ENCODE data around the gene CTDSPL.

Gene CTDSPL

GRCh38 chr3:37922721-37923568, 61.3 kb downstream of the CTDSPL start:
- no peak overlapping the region for H3K4me3 ChIP-seq (ENCODE audit: low read depth, low read length)
- in situ Hi-C loops (cut with HindIII; ENCODE audit: low sequenced_read_pairs), result no loop called here
- DNase-seq (ENCODE audit: low read depth), result no peak
- TF ChIP-seq CTCF (IDR thresholded peaks at IDR 0.05; ENCODE audit: low read depth, low read length, missing control alignments), result no peak

GRCh38 chr3:37923569-37924040, 61.9 kb downstream of the CTDSPL start:
- DNase-seq (ENCODE audit: low read depth), result no peak
- TF ChIP-seq CTCF (IDR thresholded peaks at IDR 0.05; ENCODE audit: low read depth, low read length, missing control alignments), result no peak
- in situ Hi-C loops (cut with HindIII; ENCODE audit: low sequenced_read_pairs), result no loop called here
- H3K4me3 ChIP-seq (ENCODE audit: low read depth, low read length), result no peak overlapping the region

- in situ Hi-C loops (cut with HindIII; ENCODE audit: low sequenced_read_pairs), result no loop called here
- H3K4me3 ChIP-seq (ENCODE audit: low read depth, low read length), result no peak overlapping the region
- no peak for TF ChIP-seq CTCF (IDR thresholded peaks at IDR 0.05; ENCODE audit: low read depth, low read length, missing control alignments)
- no peak for DNase-seq (ENCODE audit: low read depth)
Observed at GRCh38 chr3:37924453-37924852, 62.8 kb downstream of the CTDSPL start.

GRCh38 chr3:37925157-37925556, 63.5 kb downstream of the CTDSPL start:
- in situ Hi-C loops (cut with HindIII; ENCODE audit: low sequenced_read_pairs), result no loop called here
- TF ChIP-seq CTCF (IDR thresholded peaks at IDR 0.05; ENCODE audit: low read depth, low read length, missing control alignments), result no peak
- H3K4me3 ChIP-seq (ENCODE audit: low read depth, low read length), result no peak overlapping the region
- DNase-seq (ENCODE audit: low read depth), result no peak

GRCh38 chr3:37926611-37927010, 64.9 kb downstream of the CTDSPL start:
- TF ChIP-seq CTCF (IDR thresholded peaks at IDR 0.05; ENCODE audit: low read depth, low read length, missing control alignments), result no peak
- H3K4me3 ChIP-seq (ENCODE audit: low read depth, low read length), result no peak overlapping the region
- DNase-seq (ENCODE audit: low read depth), result no peak
- in situ Hi-C loops (cut with HindIII; ENCODE audit: low sequenced_read_pairs), result no loop called here

- no peak for DNase-seq (ENCODE audit: low read depth)
- H3K4me3 ChIP-seq (ENCODE audit: low read depth, low read length), result no peak overlapping the region
- no peak for TF ChIP-seq CTCF (IDR thresholded peaks at IDR 0.05; ENCODE audit: low read depth, low read length, missing control alignments)
- in situ Hi-C loops (cut with HindIII; ENCODE audit: low sequenced_read_pairs), result no loop called here
Observed at GRCh38 chr3:37930495-37930894, 68.8 kb downstream of the CTDSPL start.
